Muscle layer of duodenum (tissue), 2 donors: Measurements from ENCODE around the gene CDK4.
"Not testable (repeated sequence)": the region's sequence is repeated elsewhere in the genome, so short reads cannot be mapped to it uniquely, and the experiment has no call there.

Experiments
- H3K27ac ChIP-seq: one replicate; pipeline ENCODE4 v1.7.0; 2013; ENCODE audit warnings: mild to moderate bottlenecking, low read length
- H3K27me3 ChIP-seq: one replicate; pipeline ENCODE4 v1.7.0; 2013; ENCODE audit warnings: low read depth, mild to moderate bottlenecking, control low read depth, low read length
- H3K36me3 ChIP-seq, 2 donors: one replicate each; pipeline ENCODE4 v1.7.0; 2013; ENCODE audit warnings: low read length in 2 of 2, control low read depth in 1 of 2, mild to moderate bottlenecking in 1 of 2; ENCODE audit not compliant: insufficient read depth in 2 of 2, control insufficient read depth in 1 of 2
- H3K4me1 ChIP-seq, 2 donors: one replicate each; pipeline ENCODE4 v1.7.0; 2013; ENCODE audit warnings: low read length in 2 of 2, mild to moderate bottlenecking in 2 of 2, control low read depth in 1 of 2, moderate library complexity in 1 of 2; ENCODE audit not compliant: insufficient read depth in 2 of 2, control insufficient read depth in 1 of 2
- H3K4me3 ChIP-seq, 2 donors: one replicate each; pipeline ENCODE4 v1.7.0; 2013; ENCODE audit warnings: low read length in 2 of 2, low read depth in 1 of 2, mild to moderate bottlenecking in 1 of 2
- H3K9me3 ChIP-seq, 2 donors: one replicate each; pipeline ENCODE4 v1.7.0; 2013; ENCODE audit warnings: low read length in 2 of 2, control low read depth in 1 of 2, mild to moderate bottlenecking in 1 of 2; ENCODE audit not compliant: control insufficient read depth in 1 of 2
- donor health status: healthy.

CDK4 gene

GRCh38 chr12:57719777-57720605 lies 32.1 kb downstream of the CDK4 start:
- peaks cover 55 to 68% of the 10 kb centered on the region in 2 donors for H3K36me3 ChIP-seq

GRCh38 chr12:57718641-57719528 lies 33.2 kb downstream of the CDK4 start:
- Histone ChIP-seq H3K27ac (no peak overlapping the region), H3K27me3 (no peaks in the 10 kb centered on the region), H3K4me1 (no peaks in the 10 kb centered on the region), H3K4me3 (no peak overlapping the region), H3K9me3 (no peaks in the 10 kb centered on the region), H3K36me3 (peaks cover 55 to 74% of the 10 kb centered on the region in 2 donors)

More at GRCh38 chr12:57719777-57720605, 32.1 kb downstream of the CDK4 start:
- no peak overlapping the region for H3K27ac ChIP-seq
- H3K4me1 ChIP-seq = no peaks in the 10 kb centered on the region
- no peak overlapping the region for H3K4me3 ChIP-seq
- H3K9me3 ChIP-seq = no peaks in the 10 kb centered on the region
- no peaks in the 10 kb centered on the region for H3K27me3 ChIP-seq

- peaks cover 55 to 78% of the 10 kb centered on the region in 2 donors for H3K36me3 ChIP-seq
- H3K9me3 ChIP-seq = no peaks in the 10 kb centered on the region
- H3K27me3 ChIP-seq = no peaks in the 10 kb centered on the region
- H3K4me1 ChIP-seq = no peaks in the 10 kb centered on the region
- H3K4me3 ChIP-seq = no peak overlapping the region
- H3K27ac ChIP-seq = no peak overlapping the region
Measured at GRCh38 chr12:57717846-57718640, 34.1 kb downstream of the CDK4 start.

- Histone ChIP-seq H3K4me1 (no peaks in the 10 kb centered on the region), H3K27me3 (no peaks in the 10 kb centered on the region), H3K36me3 (peaks cover 55 to 84% of the 10 kb centered on the region in 2 donors), H3K9me3 (no peaks in the 10 kb centered on the region), H3K27ac (no peak overlapping the region), H3K4me3 (no peak overlapping the region)
Measured at GRCh38 chr12:57717131-57717530, 35.0 kb downstream of the CDK4 start.

GRCh38 chr12:57716305-57716704 lies 35.8 kb downstream of the CDK4 start:
- peaks cover 50 to 84% of the 10 kb centered on the region in 2 donors for H3K36me3 ChIP-seq
- no peaks in the 10 kb centered on the region for H3K4me1 ChIP-seq

GRCh38 chr12:57715786-57716185 lies 36.3 kb downstream of the CDK4 start:
- Histone ChIP-seq H3K27me3 (no peaks in the 10 kb centered on the region), H3K9me3 (no peaks in the 10 kb centered on the region), H3K4me1 (no peaks in the 10 kb centered on the region), H3K36me3 (peaks cover 46 to 79% of the 10 kb centered on the region in 2 donors), H3K4me3 (no peak overlapping the region), H3K27ac (no peak overlapping the region)

More at GRCh38 chr12:57716305-57716704, 35.8 kb downstream of the CDK4 start:
- no peak overlapping the region for H3K27ac ChIP-seq
- no peaks in the 10 kb centered on the region for H3K9me3 ChIP-seq
- H3K27me3 ChIP-seq = no peaks in the 10 kb centered on the region
- no peak overlapping the region for H3K4me3 ChIP-seq

- peaks cover 40 to 73% of the 10 kb centered on the region in 2 donors for H3K36me3 ChIP-seq
Measured at GRCh38 chr12:57715036-57715748, 36.9 kb downstream of the CDK4 start.

GRCh38 chr12:57713209-57713608 lies 38.9 kb downstream of the CDK4 start:
- Histone ChIP-seq H3K4me1 (no peaks in the 10 kb centered on the region), H3K9me3 (no peaks in the 10 kb centered on the region), H3K27me3 (no peaks in the 10 kb centered on the region), H3K27ac (no peak overlapping the region), H3K4me3 (no peak overlapping the region), H3K36me3 (peaks cover 25 to 55% of the 10 kb centered on the region in 2 donors)

More at GRCh38 chr12:57715036-57715748, 36.9 kb downstream of the CDK4 start:
- not testable (repeated sequence) for H3K9me3 ChIP-seq, H3K27me3 ChIP-seq, H3K4me1 ChIP-seq, H3K4me3 ChIP-seq, H3K27ac ChIP-seq

- H3K27ac ChIP-seq = no peak overlapping the region
Measured at GRCh38 chr12:57712701-57713100, 39.4 kb downstream of the CDK4 start.

GRCh38 chr12:57708296-57708695 lies 43.8 kb downstream of the CDK4 start:
- Histone ChIP-seq H3K36me3 (peaks cover 13 to 48% of the 10 kb centered on the region in 2 donors), H3K4me3 (no peak overlapping the region), H3K9me3 (peaks cover 0 to 5% of the 10 kb centered on the region in 2 donors), H3K27ac (no peak overlapping the region), H3K27me3 (no peaks in the 10 kb centered on the region), H3K4me1 (no peaks in the 10 kb centered on the region)

More at GRCh38 chr12:57712701-57713100, 39.4 kb downstream of the CDK4 start:
- no peaks in the 10 kb centered on the region for H3K27me3 ChIP-seq
- no peak overlapping the region for H3K4me3 ChIP-seq
- H3K36me3 ChIP-seq = peaks cover 20 to 52% of the 10 kb centered on the region in 2 donors
- H3K9me3 ChIP-seq = no peaks in the 10 kb centered on the region
- H3K4me1 ChIP-seq = no peaks in the 10 kb centered on the region
